Mammary epithelial cell (primary cell): ENCODE measurements around the gene POU2F1.
"Not testable (repeated sequence)": the region's sequence is repeated elsewhere in the genome, so short reads cannot be mapped to it uniquely, and the experiment has no call there.

ENCODE experiments used
- EZH2 ChIP-seq: IDR thresholded peaks from 2 replicates; pipeline ENCODE4 v1.6.1; 2012; ENCODE audit warnings: low read length, inconsistent platforms, borderline replicate concordance
- TF ChIP-seq, protein P1 (sequence below), 2 donors: IDR thresholded peaks in 1 of 2; conservative IDR thresholded peaks in 1 of 2; 2 replicates each; pipeline ENCODE4 v1.5.1; 2011 to 2012; ENCODE audit warnings: inconsistent platforms in 2 of 2, low read length in 2 of 2, mild to moderate bottlenecking in 2 of 2, control low read depth in 1 of 2, low read depth in 1 of 2; ENCODE audit not compliant: insufficient read depth in 1 of 2; ENCODE audit errors: extremely low read depth in 1 of 2

DNA sequence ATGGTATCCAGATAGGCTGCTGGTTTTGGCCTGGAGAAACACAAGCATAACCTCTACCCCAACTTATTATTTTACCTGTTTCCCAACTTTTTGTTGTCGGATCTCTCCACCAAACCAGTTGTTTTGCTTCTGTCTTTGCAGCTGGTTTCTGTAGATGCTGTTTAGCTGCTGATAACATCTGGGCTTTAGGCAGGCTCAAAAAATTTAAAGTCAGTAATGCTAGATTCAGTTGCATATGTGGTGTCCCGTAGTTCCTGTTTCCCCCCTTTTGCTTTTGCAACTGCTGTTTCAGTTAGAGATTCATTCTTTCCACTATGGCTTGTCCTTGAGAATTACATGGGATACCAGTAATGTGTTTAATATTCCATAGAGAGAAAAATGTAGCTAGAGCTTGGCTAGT lies 98.5 kb downstream of the POU2F1 start:
- TF ChIP-seq, protein P1, sequence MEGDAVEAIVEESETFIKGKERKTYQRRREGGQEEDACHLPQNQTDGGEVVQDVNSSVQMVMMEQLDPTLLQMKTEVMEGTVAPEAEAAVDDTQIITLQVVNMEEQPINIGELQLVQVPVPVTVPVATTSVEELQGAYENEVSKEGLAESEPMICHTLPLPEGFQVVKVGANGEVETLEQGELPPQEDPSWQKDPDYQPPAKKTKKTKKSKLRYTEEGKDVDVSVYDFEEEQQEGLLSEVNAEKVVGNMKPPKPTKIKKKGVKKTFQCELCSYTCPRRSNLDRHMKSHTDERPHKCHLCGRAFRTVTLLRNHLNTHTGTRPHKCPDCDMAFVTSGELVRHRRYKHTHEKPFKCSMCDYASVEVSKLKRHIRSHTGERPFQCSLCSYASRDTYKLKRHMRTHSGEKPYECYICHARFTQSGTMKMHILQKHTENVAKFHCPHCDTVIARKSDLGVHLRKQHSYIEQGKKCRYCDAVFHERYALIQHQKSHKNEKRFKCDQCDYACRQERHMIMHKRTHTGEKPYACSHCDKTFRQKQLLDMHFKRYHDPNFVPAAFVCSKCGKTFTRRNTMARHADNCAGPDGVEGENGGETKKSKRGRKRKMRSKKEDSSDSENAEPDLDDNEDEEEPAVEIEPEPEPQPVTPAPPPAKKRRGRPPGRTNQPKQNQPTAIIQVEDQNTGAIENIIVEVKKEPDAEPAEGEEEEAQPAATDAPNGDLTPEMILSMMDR (conservative IDR thresholded peaks at IDR 0.05 in 1 of 2, IDR thresholded peaks at IDR 0.05 in 1 of 2; ENCODE audit: extremely low read depth in 1 of 2, insufficient read depth in 1 of 2, low read depth in 1 of 2, low read length in 2 of 2) = not testable (repeated sequence)
- TF ChIP-seq EZH2 = not testable (repeated sequence)
